GM12892 (cell line): ENCODE data around the gene MTUS2.
A peak's percentile ranks its signal among the peaks of the same experiment; 100 is the strongest.

Source experiments
- DNase-seq: peaks from one replicate; pipeline ENCODE4 v3.0.0; 2011; ENCODE audit not compliant: insufficient read length
- FAIRE-seq: peaks from 2 replicates; lab custom pipeline; 2011; peaks lifted over from hg19 to GRCh38; lab: Jason Lieb, UNC
- POLR2A ChIP-seq: IDR thresholded peaks from 2 replicates; pipeline ENCODE4 v1.6.1; 2011; ENCODE audit warnings: low read depth, low read length, control low read depth
- POLR2AphosphoS5 ChIP-seq: IDR thresholded peaks from 2 replicates; pipeline ENCODE4 v1.6.1; 2011; ENCODE audit warnings: low read depth, low read length, control low read depth
- TAF1 ChIP-seq: IDR thresholded peaks from 2 replicates; pipeline ENCODE4 v1.6.1; 2011; ENCODE audit warnings: low read depth, mild to moderate bottlenecking, control low read depth, low read length, borderline replicate concordance

Gene MTUS2

GRCh38 chr13:29503041-29503837, 683.1 kb downstream of the MTUS2 start:
- DNase-seq (no peak), FAIRE-seq (no peak)
- TF ChIP-seq POLR2A, result no peak
- TF ChIP-seq POLR2AphosphoS5, result no peak
- no peak for TF ChIP-seq TAF1

- FAIRE-seq (no peak), DNase-seq (no peak)
- TF ChIP-seq POLR2A (no peak), POLR2AphosphoS5 (no peak), TAF1 (no peak)
These were observed 684.6 kb downstream of the MTUS2 start for GRCh38 chr13:29504691-29505090.

- DNase-seq, result no peak
- no peak for FAIRE-seq
- TF ChIP-seq POLR2A (no peak), POLR2AphosphoS5 (no peak), TAF1 (no peak)
These were observed 685.4 kb downstream of the MTUS2 start for GRCh38 chr13:29505511-29505910.

GRCh38 chr13:29505950-29506349, 685.8 kb downstream of the MTUS2 start:
- DNase-seq, result no peak
- FAIRE-seq, result no peak
- TF ChIP-seq POLR2AphosphoS5, result no peak
- no peak for TF ChIP-seq POLR2A
- no peak for TF ChIP-seq TAF1

- no peak for TF ChIP-seq TAF1
- TF ChIP-seq POLR2AphosphoS5, result no peak; the same call in 1 of the 2 replicates
- TF ChIP-seq POLR2A, result no peak
- no peak for FAIRE-seq
- DNase-seq, result no peak
These were observed 687.2 kb downstream of the MTUS2 start for GRCh38 chr13:29507356-29507755.

- FAIRE-seq, result peak; percentile 97
- TF ChIP-seq POLR2AphosphoS5, result no peak
- no peak for TF ChIP-seq TAF1
- TF ChIP-seq POLR2A, result no peak
- peak; percentile 77 for DNase-seq
These were observed 688.2 kb downstream of the MTUS2 start for GRCh38 chr13:29508130-29508875.

GRCh38 chr13:29508876-29509252, 688.7 kb downstream of the MTUS2 start:
- FAIRE-seq (no peak), DNase-seq (no peak)
- TF ChIP-seq TAF1, result no peak
- no peak for TF ChIP-seq POLR2AphosphoS5
- no peak for TF ChIP-seq POLR2A

GRCh38 chr13:29509999-29510589, 690.0 kb downstream of the MTUS2 start:
- no peak for TF ChIP-seq TAF1
- no peak for FAIRE-seq
- DNase-seq, result no peak

GRCh38 chr13:29510651-29511084, 690.5 kb downstream of the MTUS2 start:
- FAIRE-seq (no peak), DNase-seq (no peak)
- TF ChIP-seq POLR2AphosphoS5 (no peak), POLR2A (no peak), TAF1 (no peak)

GRCh38 chr13:29511106-29511796, 691.1 kb downstream of the MTUS2 start:
- TF ChIP-seq POLR2AphosphoS5 (no peak), TAF1 (no peak), POLR2A (no peak)
- DNase-seq, result no peak
- FAIRE-seq, result no peak

GRCh38 chr13:29511980-29512379, 691.8 kb downstream of the MTUS2 start:
- DNase-seq, result no peak
- no peak for FAIRE-seq
- no peak for TF ChIP-seq POLR2AphosphoS5
- TF ChIP-seq TAF1, result no peak
- no peak for TF ChIP-seq POLR2A

- FAIRE-seq, result no peak
These were observed 693.2 kb downstream of the MTUS2 start for GRCh38 chr13:29513002-29513980.

More at GRCh38 chr13:29513002-29513980, 693.2 kb downstream of the MTUS2 start:
- TF ChIP-seq POLR2AphosphoS5 (no peak), POLR2A (no peak), TAF1 (no peak)
- DNase-seq, result no peak
